Neural cell (in vitro differentiated cells): ENCODE results near the gene VIT.

Source experiments
- CTCF ChIP-seq: fragments of 450-650 bp; IDR thresholded peaks from 2 replicates; pipeline ENCODE4 v1.5.1; 2014; ENCODE audit warnings: antibody characterized with exemption, mild to moderate bottlenecking, moderate library complexity; ENCODE audit not compliant: poor library complexity, severe bottlenecking
- EP300 ChIP-seq: fragments of 450-650 bp; conservative IDR thresholded peaks from 2 replicates; pipeline ENCODE4 v1.6.1; 2014; ENCODE audit warnings: antibody characterized with exemption, mild to moderate bottlenecking, moderate library complexity; ENCODE audit not compliant: poor library complexity, severe bottlenecking
- EZH2 ChIP-seq: fragments of 200-600, 300-800 bp; shearing (Covaris generic), sonication (generic); IDR thresholded peaks from 2 replicates; pipeline ENCODE4 v1.6.1; 2014; ENCODE audit warnings: antibody characterized with exemption, low read length, borderline replicate concordance, mild to moderate bottlenecking; ENCODE audit not compliant: insufficient read depth, poor library complexity, severe bottlenecking
- REST ChIP-seq: IDR thresholded peaks from 2 replicates; pipeline ENCODE4 v1.6.1; 2012; ENCODE audit warnings: borderline replicate concordance
- SMC3 ChIP-seq: fragments of 450-650 bp; conservative IDR thresholded peaks from 2 replicates; pipeline ENCODE4 v1.6.1; 2014; ENCODE audit warnings: antibody characterized with exemption, mild to moderate bottlenecking, moderate library complexity; ENCODE audit not compliant: poor library complexity
- TAF1 ChIP-seq: IDR thresholded peaks from 2 replicates; pipeline ENCODE4 v1.6.1; 2012; ENCODE audit warnings: low read depth

GRCh38 chr2:36812196-36812595 is 115.7 kb downstream of the VIT start:
- TF ChIP-seq EZH2 (no peak), SMC3 (no peak), REST (no peak), CTCF (no peak), TAF1 (no peak), EP300 (no peak)
